GM12874 (cell line): ENCODE measurements around the gene CPO.

Experiments
- CTCF ChIP-seq: IDR thresholded peaks from 2 replicates; pipeline ENCODE4 v1.5.1; 2011; ENCODE audit warnings: low read depth, mild to moderate bottlenecking, control low read depth, low read length, moderate library complexity; ENCODE audit not compliant: insufficient read depth

Gene CPO, protein sequence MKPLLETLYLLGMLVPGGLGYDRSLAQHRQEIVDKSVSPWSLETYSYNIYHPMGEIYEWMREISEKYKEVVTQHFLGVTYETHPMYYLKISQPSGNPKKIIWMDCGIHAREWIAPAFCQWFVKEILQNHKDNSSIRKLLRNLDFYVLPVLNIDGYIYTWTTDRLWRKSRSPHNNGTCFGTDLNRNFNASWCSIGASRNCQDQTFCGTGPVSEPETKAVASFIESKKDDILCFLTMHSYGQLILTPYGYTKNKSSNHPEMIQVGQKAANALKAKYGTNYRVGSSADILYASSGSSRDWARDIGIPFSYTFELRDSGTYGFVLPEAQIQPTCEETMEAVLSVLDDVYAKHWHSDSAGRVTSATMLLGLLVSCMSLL

DNA sequence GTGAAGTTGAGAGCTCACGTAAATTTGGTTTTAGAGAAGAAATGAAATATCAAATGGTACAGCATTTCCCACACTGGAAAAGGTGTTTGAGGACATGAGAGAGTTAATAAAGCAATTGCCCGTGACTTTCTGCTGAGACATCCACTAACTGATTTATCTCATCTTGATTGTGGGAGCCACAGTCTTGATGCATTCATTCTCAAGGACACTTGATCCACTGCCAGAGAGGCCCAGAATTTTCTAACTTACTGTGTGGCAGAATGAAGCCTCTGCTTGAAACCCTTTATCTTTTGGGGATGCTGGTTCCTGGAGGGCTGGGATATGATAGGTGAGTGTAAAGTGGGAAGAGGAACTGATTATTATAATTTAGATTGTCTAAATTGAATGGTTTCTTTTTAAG is at the start of gene CPO:
Gene CPO, plus strand, starts transcription at position 179 of the 400 bp plus-strand sequence. Its CDS starts 82 bp downstream, at position 261.
- TF ChIP-seq CTCF = no peak

DNA sequence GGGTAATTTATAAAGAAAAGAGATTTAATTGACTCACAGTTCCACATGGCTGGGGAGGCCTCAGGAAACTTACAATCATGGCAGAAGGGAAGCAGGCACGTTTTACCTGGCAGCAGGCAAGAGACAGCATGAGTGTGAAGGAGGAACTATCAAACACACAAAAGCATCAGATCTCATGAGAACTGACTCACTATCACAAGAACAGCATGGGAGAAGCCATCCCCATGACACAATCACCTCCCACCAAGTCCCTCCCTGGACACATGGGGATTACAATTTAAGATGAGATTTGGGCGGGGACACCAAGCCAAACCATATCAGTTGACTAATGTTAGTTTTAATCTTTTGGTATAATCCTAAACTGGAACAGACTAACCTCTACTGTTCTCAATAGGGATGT is 49.1 kb upstream of the CPO start:
- TF ChIP-seq CTCF = no peak

- no peak for TF ChIP-seq CTCF
Observed at GRCh38 chr2:206890926-206891325, 48.4 kb upstream of the CPO start.

DNA sequence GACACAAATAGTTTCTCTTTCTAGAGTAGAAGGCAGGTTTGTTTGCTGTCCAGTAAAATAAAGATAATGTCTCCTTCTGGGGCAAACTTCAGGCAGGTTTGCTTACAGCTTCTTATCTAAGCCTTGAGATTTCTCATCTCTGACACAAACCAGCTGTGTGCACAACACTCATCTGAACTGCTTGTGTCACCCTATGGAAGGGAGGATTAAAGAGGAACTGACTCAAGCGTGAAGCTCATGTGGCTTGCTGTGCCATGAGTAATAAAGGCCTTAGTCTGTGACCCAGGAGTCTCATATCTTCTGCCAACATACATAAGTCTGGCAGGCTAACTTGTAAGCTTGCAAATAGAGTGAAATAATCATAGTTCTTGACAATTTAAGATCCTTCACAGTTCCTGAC is 24.2 kb upstream of the CPO start:
- no peak for TF ChIP-seq CTCF

- TF ChIP-seq CTCF = no peak
Observed at GRCh38 chr2:206918263-206918662, 21.1 kb upstream of the CPO start.

DNA sequence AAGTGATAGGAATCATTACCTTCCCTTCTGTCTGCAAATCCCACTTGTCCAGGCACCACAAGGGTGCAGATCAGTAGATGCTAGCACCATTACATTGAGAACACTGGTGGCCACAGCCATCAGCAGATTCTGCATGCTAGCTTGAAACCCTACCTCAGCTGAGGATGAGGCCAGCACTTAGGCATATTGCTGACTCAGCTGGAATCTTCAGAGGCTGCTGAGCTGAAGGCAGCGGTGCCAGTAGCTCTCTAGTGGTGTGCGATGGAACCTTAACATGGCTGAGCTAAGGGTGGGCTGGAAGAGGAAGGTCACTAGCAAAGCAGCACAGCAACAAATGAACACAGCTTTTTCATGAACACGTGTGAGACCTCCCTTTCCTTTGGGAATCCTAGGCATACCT is 19.0 kb upstream of the CPO start:
- TF ChIP-seq CTCF = no peak

DNA sequence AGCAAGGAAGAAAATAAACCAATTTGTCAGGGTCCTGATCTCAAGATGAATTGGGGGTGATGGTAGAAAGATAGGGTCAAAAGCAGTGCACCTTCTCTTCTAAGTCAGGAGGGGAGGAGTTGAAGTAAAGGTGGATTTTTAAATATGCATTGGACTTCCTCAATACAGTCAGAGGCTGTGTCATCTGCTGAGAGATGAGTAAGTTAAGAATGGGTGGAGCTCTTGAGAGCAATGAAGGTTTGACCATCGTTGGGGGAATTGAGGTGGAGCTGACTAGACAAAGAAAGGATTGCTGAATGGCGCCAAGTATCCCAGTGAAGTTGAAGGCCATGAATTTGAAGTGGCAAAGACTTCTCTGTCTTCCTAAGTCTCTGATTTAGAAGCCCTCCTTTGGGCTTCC is 18.4 kb upstream of the CPO start:
- TF ChIP-seq CTCF = no peak
